ENCODE measurements around the gene GGT5.
"Not testable (repeated sequence)": the region's sequence is repeated elsewhere in the genome, so short reads cannot be mapped to it uniquely, and the experiment has no call there.

The GGT5 gene

DNA sequence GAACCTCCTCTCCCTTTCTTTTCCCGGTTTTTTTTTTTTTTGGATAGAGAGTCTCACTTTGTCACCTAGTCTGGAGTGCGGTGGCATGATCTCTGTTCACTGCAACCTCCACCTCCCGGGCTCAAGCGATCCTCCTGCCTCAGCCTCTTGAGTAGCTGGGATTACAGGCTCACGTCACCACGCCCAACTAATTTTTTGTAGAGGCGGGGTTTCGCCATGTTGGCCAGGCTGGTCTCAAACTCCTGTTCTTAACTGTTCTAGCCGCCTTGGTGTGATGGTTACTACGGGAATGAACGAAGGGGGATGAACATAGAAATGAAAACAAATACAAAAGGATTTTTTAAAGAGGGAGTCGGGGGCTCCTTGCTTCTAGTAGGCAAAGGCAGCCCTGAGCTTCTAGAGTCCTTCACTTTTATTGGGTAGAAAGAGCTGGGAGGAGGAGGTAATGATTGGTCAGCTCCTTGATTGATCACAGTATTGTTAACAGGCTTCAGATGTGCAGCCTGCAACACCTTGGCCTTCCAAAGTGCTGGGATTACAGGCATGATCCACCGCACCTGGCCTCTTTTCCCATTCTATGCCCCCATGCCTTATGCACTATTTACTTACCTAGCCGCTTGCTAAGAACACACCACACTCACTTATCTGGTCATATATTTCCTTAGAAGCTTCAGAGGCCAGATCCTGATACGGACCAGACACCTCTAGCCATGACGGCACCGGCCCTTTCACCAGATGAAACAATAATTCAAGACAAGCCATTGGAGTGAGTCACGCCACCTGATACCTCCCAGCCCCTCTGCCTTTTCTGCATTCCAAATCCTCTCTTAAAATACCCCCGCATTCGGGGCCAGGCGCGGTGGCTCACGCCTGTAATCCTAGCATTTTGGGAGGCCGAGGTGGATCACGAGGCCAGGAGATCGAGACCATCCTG lies 42.9 kb downstream of the GGT5 start:
- no peak for DNase-seq

GRCh38 chr22:24200619-24201212 lies 44.2 kb downstream of the GGT5 start:
- no peak for DNase-seq

DNA sequence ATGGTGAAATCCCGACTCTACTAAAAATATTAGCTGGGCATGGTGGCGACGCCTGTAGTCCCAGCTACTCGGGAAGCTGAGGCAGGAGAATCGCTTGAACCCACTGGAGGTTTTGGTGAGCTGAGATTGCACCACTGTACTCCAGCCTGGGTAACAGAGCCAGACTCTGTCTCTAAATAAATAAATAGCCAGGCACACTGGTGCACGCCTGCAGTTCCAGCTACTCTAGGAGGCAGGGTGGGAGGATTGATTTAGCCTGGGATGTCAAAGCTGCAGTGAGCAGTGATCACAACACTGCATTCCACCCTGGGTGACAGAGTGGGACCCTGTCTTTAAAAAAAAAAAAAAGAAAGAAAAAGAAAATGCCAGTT lies 46.2 kb downstream of the GGT5 start:
- no peak for DNase-seq

DNA sequence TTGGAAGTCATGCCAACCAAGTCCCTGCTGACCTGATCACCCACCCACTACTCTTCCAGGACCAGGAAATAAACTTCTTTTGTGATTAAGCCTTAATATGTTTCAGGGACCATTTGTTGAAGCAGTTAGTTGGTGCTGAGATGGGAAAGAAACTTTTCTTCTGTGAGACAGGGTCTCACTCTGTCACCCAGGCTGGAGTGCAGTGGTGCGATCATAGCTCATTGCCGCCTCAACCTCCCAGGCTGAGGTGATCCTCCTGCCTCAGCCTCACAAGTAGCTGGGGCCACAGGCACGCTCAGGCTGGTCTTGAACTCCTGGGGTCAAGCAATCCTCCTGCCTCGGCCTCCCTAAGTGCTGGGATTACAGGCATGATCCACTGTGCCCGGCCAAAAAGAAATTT lies 53.0 kb downstream of the GGT5 start:
- DNase-seq = no peak

GRCh38 chr22:24191381-24191841 lies 53.5 kb downstream of the GGT5 start:
- peak in 1 of 2 experiments; percentile 11 for DNase-seq

DNA sequence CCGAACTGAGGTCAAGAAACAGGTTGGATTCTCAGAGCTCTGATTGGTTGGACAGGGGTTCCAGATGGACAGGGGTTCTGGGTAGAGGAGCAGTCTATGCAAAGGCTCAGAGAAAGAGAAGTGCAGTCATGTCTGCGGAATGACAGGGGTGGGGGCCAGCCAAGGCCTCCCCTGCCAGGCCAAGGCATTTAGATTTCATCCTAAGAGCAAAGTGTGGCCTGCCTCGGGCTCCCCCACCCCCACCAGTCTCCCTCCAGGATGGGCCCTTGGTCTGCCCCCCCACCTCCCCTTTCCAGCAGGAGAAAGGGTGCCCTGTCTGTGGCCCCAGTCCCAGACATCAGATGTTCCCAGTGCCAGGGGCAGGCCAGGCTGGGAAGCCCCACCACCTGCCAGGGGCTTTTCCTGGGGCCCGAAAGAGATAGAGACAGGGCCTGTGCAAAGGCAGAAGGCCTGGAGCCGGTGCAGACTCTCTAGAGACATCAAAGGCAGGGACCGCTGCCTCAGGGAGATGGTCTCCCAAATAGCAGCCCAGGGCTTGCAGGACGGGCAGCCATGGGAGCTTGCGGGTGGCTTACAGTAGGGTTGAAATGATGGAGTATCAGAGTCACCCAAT lies 54.2 kb downstream of the GGT5 start:
- no peak for DNase-seq

GRCh38 chr22:24190159-24190540 lies 54.7 kb downstream of the GGT5 start:
- DNase-seq = no peak

DNA sequence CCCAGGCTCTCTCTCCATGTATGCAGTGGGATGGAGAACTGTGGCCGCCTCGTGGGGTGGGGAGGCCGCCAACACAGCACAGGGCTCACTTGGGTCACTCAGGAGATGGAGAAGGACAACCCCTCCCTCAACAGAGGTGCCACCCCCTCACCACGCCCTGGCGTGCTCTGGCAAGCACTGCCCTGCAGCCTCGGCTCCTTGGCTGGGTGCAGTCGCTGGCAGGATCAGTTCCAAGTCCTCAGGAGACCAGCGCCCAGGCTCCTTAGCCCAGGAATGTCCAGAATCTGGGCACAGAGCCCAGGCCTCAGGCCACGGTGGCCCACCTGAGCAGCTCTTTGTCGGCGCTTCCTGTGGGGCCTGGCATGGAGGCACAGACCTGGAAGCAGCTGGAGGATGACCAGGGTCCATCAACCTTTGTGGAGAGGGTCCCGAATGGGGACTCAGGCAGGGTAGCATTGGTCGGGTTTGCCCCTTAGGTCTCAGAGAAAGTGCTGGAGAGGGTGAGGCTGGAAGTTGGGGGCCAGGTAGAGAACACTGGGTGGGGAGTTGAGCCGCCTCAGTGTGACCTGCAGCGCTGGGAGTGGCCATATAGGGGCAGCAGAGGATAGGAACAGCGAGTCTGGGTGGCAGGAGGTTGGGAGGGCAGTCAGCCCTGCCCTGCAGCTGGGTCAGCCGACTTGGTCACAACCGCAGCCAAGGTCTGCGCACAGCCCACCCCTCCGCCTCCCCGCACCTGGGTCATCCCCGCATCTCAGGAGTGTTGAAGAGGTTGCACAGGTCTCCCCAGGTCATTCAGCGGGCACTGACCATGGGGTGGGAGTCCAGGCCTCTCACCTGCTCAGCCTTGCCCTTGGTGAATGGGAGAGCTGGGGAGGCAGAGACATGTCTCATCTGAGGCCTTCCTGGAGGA lies 55.4 kb downstream of the GGT5 start:
- peak; percentile 64 to 65 for DNase-seq

DNA sequence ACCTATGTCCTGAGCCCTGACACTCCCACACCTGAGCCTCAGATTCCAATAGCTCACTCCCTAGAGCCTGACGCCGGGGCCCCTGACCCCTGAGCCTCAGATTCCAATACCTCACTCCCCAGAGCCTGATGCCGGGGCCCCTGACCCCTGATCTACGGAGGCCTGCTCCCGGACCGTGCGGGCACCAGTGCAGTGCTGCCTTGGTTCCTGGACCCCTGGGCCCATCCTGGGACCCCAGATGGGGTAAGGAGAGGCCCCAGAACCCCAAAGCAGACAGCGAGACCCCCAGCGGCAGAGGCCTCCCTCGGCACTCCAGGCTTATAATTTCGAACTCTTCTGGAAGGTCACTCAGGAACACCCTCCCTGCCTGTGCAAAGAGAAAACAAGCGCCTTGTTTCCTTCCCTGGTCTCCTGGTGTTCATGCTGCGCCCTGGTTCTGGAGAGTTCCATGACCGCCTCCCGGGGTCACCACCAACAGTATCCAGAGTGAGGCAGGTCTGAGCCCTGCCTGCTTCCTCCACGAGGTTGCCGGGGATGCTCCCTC lies 56.1 kb downstream of the GGT5 start:
- DNase-seq = no peak

- DNase-seq = no peak
Measured at GRCh38 chr22:24187731-24188644, 56.9 kb downstream of the GGT5 start.

DNA sequence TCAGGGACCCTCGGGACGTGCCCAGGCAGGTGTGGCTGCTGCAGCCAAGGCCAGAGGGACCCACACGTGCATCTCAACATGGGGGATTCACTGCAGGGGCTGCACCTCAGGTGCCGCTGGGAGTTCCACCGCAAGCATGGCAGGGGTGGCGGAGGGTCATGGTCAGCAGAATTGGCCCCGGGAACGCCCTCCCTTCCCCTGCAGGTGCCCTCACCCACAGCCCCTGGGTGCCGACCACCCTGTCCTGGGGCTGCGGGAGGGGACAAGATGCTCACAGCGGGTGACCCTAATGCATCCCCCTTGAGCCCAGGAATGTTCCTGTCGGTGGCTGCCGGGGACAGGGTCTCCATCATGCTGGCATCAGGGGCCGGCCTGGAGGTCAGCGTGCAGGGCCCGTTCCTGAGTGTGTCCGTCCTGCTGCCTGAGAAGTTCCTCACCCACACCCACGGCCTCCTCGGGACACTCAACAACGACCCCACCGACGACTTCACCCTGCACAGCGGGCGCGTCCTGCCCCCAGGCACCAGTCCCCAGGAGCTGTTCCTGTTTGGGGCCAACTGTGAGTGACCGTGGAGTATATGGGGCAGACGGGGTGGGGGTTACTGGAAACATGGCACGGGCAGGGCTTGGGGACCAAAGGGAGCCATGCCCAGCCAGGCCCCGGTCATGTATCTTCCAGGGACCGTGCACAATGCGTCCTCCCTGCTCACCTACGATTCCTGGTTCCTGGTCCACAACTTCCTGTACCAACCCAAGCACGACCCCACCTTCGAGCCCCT lies 57.8 kb downstream of the GGT5 start:
- no peak for DNase-seq

GRCh38 chr22:24186352-24186740 lies 58.5 kb downstream of the GGT5 start:
- no peak for DNase-seq

GRCh38 chr22:24185501-24186351 lies 59.2 kb downstream of the GGT5 start:
- no peak for DNase-seq

GRCh38 chr22:24185001-24185500 lies 59.8 kb downstream of the GGT5 start:
- no peak for DNase-seq

GRCh38 chr22:24184057-24184798 lies 60.7 kb downstream of the GGT5 start:
- no peak for DNase-seq

DNA sequence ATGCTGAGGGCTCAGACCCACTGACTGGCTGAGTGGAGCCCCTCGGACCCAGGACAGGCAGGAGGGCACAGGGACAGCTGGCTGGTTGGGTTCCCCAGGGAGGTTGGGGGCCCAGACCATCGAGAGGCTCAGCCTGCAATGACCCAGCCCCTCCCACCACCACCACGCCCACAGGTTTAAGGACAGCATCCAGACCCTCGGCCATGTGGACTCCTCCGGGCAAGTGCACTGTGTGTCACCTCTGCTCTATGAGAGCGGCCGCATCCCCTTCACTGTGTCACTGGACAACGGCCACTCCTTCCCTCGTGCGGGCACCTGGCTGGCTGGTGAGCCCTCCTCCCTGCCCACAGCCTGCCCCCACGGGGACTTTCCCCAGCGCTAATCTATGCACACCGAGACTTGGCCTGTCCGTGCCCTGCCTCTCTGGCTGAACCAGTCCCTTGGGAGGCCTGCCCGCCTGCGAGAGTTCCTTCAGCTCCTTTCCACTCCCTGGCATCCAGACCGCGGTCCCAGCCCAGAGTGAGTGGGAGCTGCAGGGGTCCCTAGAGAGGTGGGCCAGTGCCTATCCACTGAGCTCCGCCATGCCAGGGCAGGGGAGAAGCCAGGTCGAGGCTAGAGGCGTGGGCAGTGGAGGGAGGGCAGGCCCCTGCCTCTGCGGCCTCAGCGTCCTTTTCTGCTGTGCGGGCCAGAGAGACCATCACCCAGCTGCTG lies 61.4 kb downstream of the GGT5 start:
- DNase-seq = no peak

GRCh38 chr22:24182900-24183246 lies 62.0 kb downstream of the GGT5 start:
- not testable (repeated sequence) for DNase-seq

Data from Kasumi-1 (cell line).